H1 (cell line): Measurements from ENCODE around the gene MYO7B. TPM values are rescaled to one million over a fixed set of nuclear protein-coding genes. Genes with fewer than 3 reads are reported as not detected.

Experiments used
- CTCF ChIA-PET: fragments of 300-600 bp; sonication (Branson Sonifier 250); formaldehyde crosslinking; loops from one replicate; lab custom pipeline; 2021; ENCODE audit not compliant: partially characterized antibody; lab: Charles Lee
- POLR2A ChIA-PET: fragments of 300-600 bp; sonication (Branson Sonifier 250); formaldehyde crosslinking; loops from one replicate; lab custom pipeline; 2021; ENCODE audit warnings: inconsistent platforms; ENCODE audit not compliant: partially characterized antibody; lab: Charles Lee
- DNase-seq, 2 experiments: peaks; one replicate each; pipeline versions ENCODE4 v3.0.0 to v3.0.0-alpha.2; 2010 to 2022; ENCODE audit warnings: low spot score in 2 of 2, low read depth in 1 of 2, mixed read lengths in 1 of 2
- FAIRE-seq: peaks from 2 replicates; lab custom pipeline; 2011; peaks lifted over from hg19 to GRCh38; lab: Jason Lieb, UNC
- H2AFZ ChIP-seq: 2 replicates; pipeline ENCODE4 v1.8.1; 2012; ENCODE audit warnings: low read length, inconsistent platforms
- H2AK5ac ChIP-seq: 2 replicates; pipeline ENCODE4 v1.6.1; 2013; ENCODE audit warnings: low read depth, low read length
- H2BK120ac ChIP-seq: replicated peaks from 2 replicates; pipeline ENCODE3; 2013; ENCODE audit warnings: low read depth, low read length, inconsistent platforms
- H2BK12ac ChIP-seq: 2 replicates; pipeline ENCODE4 v1.6.1; 2013; ENCODE audit warnings: low read depth, low read length
- H2BK15ac ChIP-seq: 2 replicates; pipeline ENCODE4 v1.6.1; 2013; ENCODE audit warnings: low read length
- H2BK20ac ChIP-seq: 2 replicates; pipeline ENCODE4 v1.6.1; 2013; ENCODE audit warnings: low read length
- H2BK5ac ChIP-seq: 2 replicates; pipeline ENCODE4 v1.6.1; 2013; ENCODE audit warnings: low read depth, low read length
- H3K14ac ChIP-seq: 2 replicates; pipeline ENCODE4 v1.6.1; 2013; ENCODE audit warnings: inconsistent platforms; ENCODE audit not compliant: insufficient read length
- H3K18ac ChIP-seq: 2 replicates; pipeline ENCODE4 v1.6.1; 2013; ENCODE audit warnings: low read length; ENCODE audit errors: extremely low read depth
- H3K23ac ChIP-seq: 2 replicates; pipeline ENCODE4 v1.6.1; 2013; ENCODE audit warnings: inconsistent platforms; ENCODE audit not compliant: insufficient read length
- H3K23me2 ChIP-seq: 2 replicates; pipeline ENCODE4 v1.6.1; 2013; ENCODE audit warnings: low read depth, low read length
- H3K27ac ChIP-seq: 2 replicates; pipeline ENCODE4 v1.6.1; 2011; ENCODE audit warnings: low read depth, low read length, inconsistent platforms
- H3K27me3 ChIP-seq, 4 experiments: replicated peaks in 1 of 4; 1 replicate in 1 of 4; 2 replicates in 3 of 4; pipeline versions ENCODE4 v1.6.1 to v1.8.1; 2011 to 2013; ENCODE audit warnings: low read length in 3 of 4, mild to moderate bottlenecking in 3 of 4, inconsistent platforms in 2 of 4, mixed read lengths in 2 of 4, moderate library complexity in 1 of 4; ENCODE audit not compliant: control insufficient read depth in 3 of 4, insufficient read depth in 3 of 4; ENCODE audit errors: extremely low read depth in 1 of 4
- H3K36me3 ChIP-seq, 4 experiments: 2 replicates each; pipeline versions ENCODE4 v1.6.1 to v1.8.1; 2011 to 2013; ENCODE audit warnings: mild to moderate bottlenecking in 4 of 4, low read length in 3 of 4, moderate library complexity in 2 of 4, control low read depth in 1 of 4, inconsistent platforms in 1 of 4; ENCODE audit not compliant: insufficient read depth in 4 of 4, control insufficient read depth in 2 of 4
- H3K4ac ChIP-seq: replicated peaks from 2 replicates; pipeline ENCODE3; 2013; ENCODE audit warnings: low read length, low read depth, mixed read lengths, inconsistent platforms; ENCODE audit not compliant: insufficient read length
- H3K4me1 ChIP-seq, 4 experiments: replicated peaks in 1 of 4; 1 replicate in 1 of 4; 2 replicates in 3 of 4; pipeline versions ENCODE4 v1.6.1 to v1.8.1; 2011 to 2013; ENCODE audit warnings: low read length in 3 of 4, inconsistent platforms in 2 of 4, mixed read lengths in 1 of 4; ENCODE audit not compliant: insufficient read depth in 4 of 4, control insufficient read depth in 3 of 4
- H3K4me2 ChIP-seq, 2 experiments: 2 replicates each; pipeline versions ENCODE4 v1.6.1 to v1.8.1; 2011 to 2013; ENCODE audit warnings: low read depth in 2 of 2, low read length in 2 of 2, control low read depth in 1 of 2, inconsistent platforms in 1 of 2, mild to moderate bottlenecking in 1 of 2; ENCODE audit not compliant: insufficient read depth in 1 of 2
- H3K4me3 ChIP-seq, 4 experiments: fragments of 200-600, 300-600 bp in 1 of 4; sonication (generic), shearing (Covaris generic), sonication (Bioruptor Twin) in 1 of 4; 2 replicates each; pipeline versions ENCODE4 v1.5.1 to v1.8.1; 2011 to 2016; ENCODE audit warnings: low read length in 4 of 4, low read depth in 3 of 4, control low read depth in 2 of 4, inconsistent platforms in 2 of 4, mild to moderate bottlenecking in 2 of 4, mixed read lengths in 1 of 4, moderate library complexity in 1 of 4; ENCODE audit not compliant: insufficient read depth in 2 of 4; ENCODE audit errors: extremely low read depth in 1 of 4
- H3K56ac ChIP-seq: replicated peaks from 2 replicates; pipeline ENCODE3; 2013; ENCODE audit warnings: low read depth, mild to moderate bottlenecking, mixed read lengths, low read length, inconsistent platforms; ENCODE audit not compliant: insufficient read length
- H3K79me1 ChIP-seq: 2 replicates; pipeline ENCODE4 v1.6.1; 2013; ENCODE audit warnings: low read depth, low read length, control low read depth
- H3K79me2 ChIP-seq, 2 experiments: 2 replicates each; pipeline versions ENCODE4 v1.6.1 to v1.8.1; 2012 to 2013; ENCODE audit warnings: low read length in 2 of 2, mild to moderate bottlenecking in 2 of 2, inconsistent platforms in 1 of 2; ENCODE audit not compliant: insufficient read depth in 2 of 2, control insufficient read depth in 1 of 2
- H3K9ac ChIP-seq, 4 experiments: replicated peaks in 1 of 4; 1 replicate in 1 of 4; 2 replicates in 3 of 4; pipeline versions ENCODE4 v1.6.1 to v1.8.1; 2011 to 2013; ENCODE audit warnings: low read depth in 3 of 4, low read length in 3 of 4, control low read depth in 2 of 4, mild to moderate bottlenecking in 2 of 4, moderate library complexity in 2 of 4, inconsistent platforms in 1 of 4; ENCODE audit errors: extremely low read depth in 1 of 4
- H3K9me3 ChIP-seq, 2 experiments: 2 replicates each; pipeline versions ENCODE4 v1.6.1 to v1.8.1; 2012 to 2013; ENCODE audit warnings: mild to moderate bottlenecking in 2 of 2, moderate library complexity in 2 of 2, control low read depth in 1 of 2, inconsistent platforms in 1 of 2, low read depth in 1 of 2, low read length in 1 of 2, mixed read lengths in 1 of 2; ENCODE audit not compliant: insufficient read depth in 2 of 2
- H4K20me1 ChIP-seq, 2 experiments: replicated peaks in 1 of 2; 2 replicates each; pipeline versions ENCODE3 to v1.8.1; 2011 to 2013; ENCODE audit warnings: inconsistent platforms in 2 of 2, low read length in 2 of 2, mild to moderate bottlenecking in 1 of 2; ENCODE audit not compliant: insufficient read depth in 2 of 2, control insufficient read depth in 1 of 2
- H4K5ac ChIP-seq: 2 replicates; pipeline ENCODE4 v1.6.1; 2013; ENCODE audit warnings: low read length, low read depth, mixed read lengths, inconsistent platforms; ENCODE audit not compliant: insufficient read length
- H4K8ac ChIP-seq: 2 replicates; pipeline ENCODE4 v1.8.0; 2013; ENCODE audit warnings: mild to moderate bottlenecking, moderate library complexity, low read length, inconsistent platforms; ENCODE audit not compliant: insufficient read depth; ENCODE audit errors: extremely low read depth
- H4K91ac ChIP-seq: replicated peaks from 2 replicates; pipeline ENCODE3; 2013; ENCODE audit warnings: low read length, mixed read lengths, inconsistent platforms; ENCODE audit not compliant: insufficient read length
- BACH1 ChIP-seq: IDR thresholded peaks from 2 replicates; pipeline ENCODE4 v1.6.1; 2012; ENCODE audit warnings: low read length, improper control_type of control experiment
- EP300 ChIP-seq, 2 experiments: IDR thresholded peaks; 1 replicate in 1 of 2; 2 replicates in 1 of 2; pipeline ENCODE4 v1.6.1; 2011 to 2012; ENCODE audit warnings: low read depth in 2 of 2, low read length in 2 of 2, mild to moderate bottlenecking in 2 of 2, borderline replicate concordance in 1 of 2, inconsistent platforms in 1 of 2, moderate library complexity in 1 of 2
- SP1 ChIP-seq: IDR thresholded peaks from 2 replicates; pipeline ENCODE4 v1.6.1; 2011; ENCODE audit warnings: low read depth, low read length
- TCF12 ChIP-seq: IDR thresholded peaks from 2 replicates; pipeline ENCODE4 v1.6.1; 2011; ENCODE audit warnings: low read depth, mild to moderate bottlenecking, low read length
- TEAD4 ChIP-seq: IDR thresholded peaks from 2 replicates; pipeline ENCODE4 v1.6.1; 2012; ENCODE audit warnings: low read depth, low read length, inconsistent platforms, mixed read lengths
- WGBS, 2 experiments: shearing (Covaris generic) in 1 of 2; methylation state at CpG; one replicate each; pipeline versions ENCODE4 v1.1.6 to v1.1.7; 2013 to 2015; ENCODE audit warnings: low lambda C conversion rate in 2 of 2, mixed read lengths in 2 of 2, inconsistent platforms in 1 of 2, low coverage in 1 of 2, missing lambda C conversion rate in 1 of 2; ENCODE audit not compliant: insufficient replicate concordance in 2 of 2, insufficient coverage in 1 of 2, insufficient read length in 1 of 2; ENCODE audit errors: extremely low coverage in 1 of 2, missing lambda C conversion rate in 1 of 2; 5-methylcytosine and 5-hydroxymethylcytosine counted together
- polyA plus RNA-seq, 7 experiments: library from polyadenylated mRNA; depleted of rRNA in 3 of 7; stranded (reverse) in 5 of 7; unstranded in 2 of 7; fragments of >200 nt in 5 of 7; fragments of 200-250 nt in 2 of 7; gene quantifications; 1 replicate in 5 of 7; 2 replicates in 1 of 7; 4 replicates in 1 of 7; pipeline versions ENCODE4 v1.2.1 to v1.2.3, GENCODE V29; 2011 to 2013; ENCODE audit warnings: missing spikeins in 2 of 7, mixed read lengths in 2 of 7
- total RNA-seq: library from RNA; stranded (reverse); fragmentation: NEBNext Ultra II Directional; extraction: Animal tissue kit (Norgen Biotek cat#: 25700); gene quantifications from 2 replicates; pipeline ENCODE4 v1.2.1, GENCODE V29; 2021

Gene MYO7B
- total and polyA plus RNA-seq, 2 of the 8 experiments (the other 6 are each of a cell fraction or from before 2014, with no cell fraction given) = not detected

GRCh38 chr2:127670957-127671290 lies 135.4 kb downstream of the MYO7B start:
- Histone ChIP-seq H3K4me2 (no peak overlapping the region), H3K27me3 (peaks cover 9 to 39% (median 21%) of the 10 kb centered on the region in 4 experiments), H3K56ac (no peak overlapping the region), H3K14ac (no peak overlapping the region), H2BK5ac (no peak overlapping the region), H3K9me3 (no peaks in the 10 kb centered on the region), H4K8ac (no peak overlapping the region), H3K18ac (no peak overlapping the region), H3K79me2 (no peaks in the 10 kb centered on the region), H2BK120ac (no peak overlapping the region)
- POLR2A ChIA-PET = no interaction called here
- TF ChIP-seq EP300 (IDR thresholded peaks at IDR 0.05; ENCODE audit: borderline replicate concordance in 1 of 2, low read depth in 2 of 2, low read length in 2 of 2) (no peak), TCF12 (no peak), SP1 (no peak), BACH1 (no peak), TEAD4 (no peak)
- TF ChIP-seq, all 59 proteins: peak for 0
- Histone ChIP-seq H3K23ac (no peak overlapping the region), H3K23me2 (peaks cover 2% of the 10 kb centered on the region; the same call in 1 of the 2 replicates), H2BK12ac (no peak overlapping the region), H4K5ac (no peak overlapping the region), H4K20me1 (no peaks in the 10 kb centered on the region), H2BK20ac (no peak overlapping the region), H3K4me3 (no peak overlapping the region), H3K79me1 (peaks cover 2% of the 10 kb centered on the region; the same call in 1 of the 2 replicates), H2BK15ac (no peak overlapping the region), H3K9ac (no peak overlapping the region), H4K91ac (no peak overlapping the region), H2AFZ (no peak overlapping the region), H3K36me3 (no peaks in the 10 kb centered on the region), H3K4me1 (peaks cover 0 to 2% (median 0%) of the 10 kb centered on the region in 4 experiments; a peak in 3 of 7 replicates), H2AK5ac (0 out of 2 replicates have a peak overlapping the region, but pooled peaks have one; percentile 24), H3K4ac (no peak overlapping the region), H3K27ac (no peak overlapping the region)
- FAIRE-seq (no peak), DNase-seq (no peak)
- WGBS, 2 experiments = 84% methylated on average over 5 of the region's 5 CpGs; no CpG with 5 or more reads in 1 of the 2 experiments
- CTCF ChIA-PET = interaction anchor here (1.5 kb wide), 1 partner anchor 104 kb away, joined by 4 read pairs; no protein-coding TSS in a partner anchor
